SIG-M5 (cell line): ENCODE data around the gene AAGAB.

Source experiments
- DNase-seq: peaks from one replicate; lab custom pipeline; 2025; lab: John Stamatoyannopoulos, UW

Gene AAGAB

DNA sequence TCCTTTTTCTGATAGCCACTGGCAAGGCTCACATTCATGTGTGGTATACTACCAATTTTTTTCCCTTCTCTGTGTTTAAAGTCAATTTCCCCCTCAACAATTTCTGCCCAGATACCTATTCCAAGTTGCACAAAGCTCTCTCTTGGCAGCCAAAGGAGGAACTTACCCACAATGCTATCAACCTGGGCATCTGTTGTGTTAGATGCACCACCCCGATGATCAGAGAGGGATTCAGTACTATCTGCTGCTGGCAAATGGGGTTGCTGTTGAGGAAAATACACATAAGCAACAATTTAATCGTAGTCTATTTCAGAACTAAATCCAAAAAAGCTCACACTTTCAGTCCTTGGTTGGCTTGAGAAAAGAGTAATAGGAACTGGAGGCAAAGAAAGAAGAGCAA is 46.1 kb downstream of the AAGAB start:
- DNase-seq = no peak

DNA sequence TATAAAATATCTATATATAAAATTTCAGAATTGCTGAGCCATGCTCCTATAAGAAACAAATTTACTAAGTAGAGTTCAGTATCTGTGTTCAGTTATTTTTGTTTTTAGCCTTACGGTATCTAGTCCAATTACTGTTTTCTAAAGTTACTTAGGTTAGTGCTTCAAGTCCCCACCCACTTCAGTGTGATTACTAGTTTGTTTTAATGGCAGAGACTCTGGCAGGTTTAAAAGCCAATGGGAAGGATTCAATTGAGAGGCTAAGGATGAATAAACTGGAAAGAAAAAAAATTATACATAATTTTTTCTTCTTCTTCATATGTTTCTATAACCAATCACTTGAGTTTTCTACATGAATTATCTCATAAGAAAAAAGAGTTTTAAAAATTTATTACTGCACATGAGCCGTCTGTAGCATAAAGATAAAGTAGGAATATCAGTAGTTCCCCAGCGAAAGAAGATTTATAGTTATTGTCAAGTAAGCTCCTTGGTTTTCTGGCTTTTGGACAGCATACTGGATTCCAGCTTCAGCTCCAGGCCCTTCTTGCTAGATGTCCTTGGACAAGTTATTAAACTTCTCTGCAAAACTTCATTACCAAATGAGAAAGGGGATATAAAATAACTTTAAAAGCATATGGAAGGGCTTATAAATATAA is 46.8 kb downstream of the AAGAB start:
- no peak for DNase-seq

DNA sequence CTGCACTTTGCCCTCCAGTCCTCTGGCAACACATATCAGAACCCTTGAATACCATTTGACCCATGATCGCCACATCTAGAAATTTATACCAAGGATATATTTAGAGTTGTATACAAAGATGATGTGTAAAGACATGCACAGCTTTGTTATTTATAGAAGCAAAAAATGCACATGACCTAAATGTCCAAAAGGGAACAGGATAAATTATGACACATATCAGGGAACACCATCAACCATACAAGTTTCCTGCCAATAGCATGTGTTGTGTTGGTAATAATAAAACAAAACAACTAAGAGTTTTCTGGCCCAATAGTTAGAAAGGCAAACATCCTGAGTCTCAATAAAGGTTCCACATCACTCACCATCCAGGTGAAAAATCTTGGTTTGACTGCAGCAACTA is 51.5 kb downstream of the AAGAB start:
- DNase-seq = no peak

DNA sequence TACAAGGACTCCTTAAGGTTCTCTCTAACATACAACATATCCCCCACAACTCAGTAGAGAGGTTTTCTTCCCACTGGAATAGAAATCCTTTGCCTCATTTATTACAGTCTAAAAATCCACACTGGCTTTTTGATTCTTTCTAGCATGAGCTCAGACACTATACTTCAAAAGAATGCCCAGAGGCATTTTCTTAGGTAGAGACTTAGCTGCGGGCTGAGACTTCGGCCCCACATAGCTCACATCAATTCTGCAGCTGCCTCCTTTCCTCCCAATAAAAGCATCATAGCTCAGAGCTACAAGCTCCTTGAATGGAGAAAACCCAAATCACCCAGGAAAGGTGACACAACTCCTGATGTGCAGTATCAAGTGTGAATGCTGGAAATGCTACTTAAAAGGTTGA is 52.4 kb downstream of the AAGAB start:
- DNase-seq = no peak

DNA sequence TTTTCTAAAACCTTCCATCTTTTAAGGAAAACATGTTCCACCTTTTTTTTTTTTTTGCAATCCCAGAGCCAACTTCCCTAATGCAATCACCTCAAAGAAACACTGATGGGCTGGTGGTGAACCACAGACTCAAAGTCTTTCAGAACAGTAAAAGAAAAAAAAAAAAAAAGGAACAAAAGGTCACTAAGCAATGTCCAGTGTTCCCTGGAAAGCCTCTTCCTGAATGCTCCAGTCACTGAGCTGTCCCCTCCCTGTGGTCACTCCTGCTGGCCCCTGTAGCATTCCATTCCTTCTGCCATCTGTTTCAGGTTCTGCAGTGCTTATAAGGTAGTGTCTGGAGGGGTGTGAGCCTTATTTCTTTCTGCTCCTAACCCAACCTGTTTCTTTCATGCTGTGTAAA is 53.3 kb downstream of the AAGAB start:
- no peak for DNase-seq

- DNase-seq = no peak
These were observed 54.3 kb downstream of the AAGAB start for GRCh38 chr15:67199881-67200763.

DNA sequence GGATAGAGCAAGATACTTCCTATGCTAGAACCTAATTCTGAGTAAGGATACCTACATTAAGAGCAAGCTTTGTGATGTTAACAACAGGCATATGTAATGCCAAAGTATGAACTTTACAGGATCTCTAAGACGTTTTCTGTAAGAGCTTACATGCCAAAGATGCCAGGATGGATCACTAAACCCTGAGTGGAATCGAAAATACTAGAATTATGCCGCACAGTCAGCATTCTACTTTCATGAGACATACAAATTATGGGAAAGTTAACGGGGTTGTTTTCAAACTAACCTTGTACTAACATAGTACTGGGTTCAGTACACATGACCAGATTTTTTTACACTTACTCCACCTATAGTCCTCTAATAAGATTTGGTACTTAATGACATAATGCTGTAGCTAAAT is 55.1 kb downstream of the AAGAB start:
- no peak for DNase-seq

- DNase-seq = no peak
These were observed 56.2 kb downstream of the AAGAB start for GRCh38 chr15:67198157-67198754.

- DNase-seq = no peak
These were observed 57.1 kb downstream of the AAGAB start for GRCh38 chr15:67197364-67197695.

- DNase-seq = no peak
These were observed 57.6 kb downstream of the AAGAB start for GRCh38 chr15:67196672-67197363.

DNA sequence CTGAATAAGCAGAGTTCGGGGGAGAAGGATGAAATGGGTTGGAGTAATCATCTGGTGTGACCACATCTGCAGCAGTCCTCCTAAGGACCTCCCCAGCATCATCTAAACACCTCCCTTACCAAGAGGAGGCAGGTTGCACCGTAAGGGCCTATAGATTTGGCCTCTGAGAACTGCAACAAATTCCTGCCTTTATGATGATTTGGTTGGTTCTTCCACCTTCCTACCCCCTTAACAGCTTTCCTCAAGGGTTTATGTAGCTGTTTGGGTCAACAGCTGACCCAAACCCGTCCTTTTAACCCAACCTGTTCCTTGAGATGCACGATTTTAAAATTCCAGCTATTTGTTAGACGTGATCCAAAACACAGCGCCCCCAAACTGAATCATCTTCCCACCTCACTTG is 58.2 kb downstream of the AAGAB start:
- DNase-seq = no peak

GRCh38 chr15:67195305-67195704 is 59.2 kb downstream of the AAGAB start:
- no peak for DNase-seq

GRCh38 chr15:67194171-67195114 is 60.0 kb downstream of the AAGAB start:
- DNase-seq = no peak

GRCh38 chr15:67193223-67193990 is 61.1 kb downstream of the AAGAB start:
- no peak for DNase-seq

GRCh38 chr15:67192185-67192820 is 62.2 kb downstream of the AAGAB start:
- no peak for DNase-seq

- DNase-seq = no peak
These were observed 63.6 kb downstream of the AAGAB start for GRCh38 chr15:67190813-67191212.

DNA sequence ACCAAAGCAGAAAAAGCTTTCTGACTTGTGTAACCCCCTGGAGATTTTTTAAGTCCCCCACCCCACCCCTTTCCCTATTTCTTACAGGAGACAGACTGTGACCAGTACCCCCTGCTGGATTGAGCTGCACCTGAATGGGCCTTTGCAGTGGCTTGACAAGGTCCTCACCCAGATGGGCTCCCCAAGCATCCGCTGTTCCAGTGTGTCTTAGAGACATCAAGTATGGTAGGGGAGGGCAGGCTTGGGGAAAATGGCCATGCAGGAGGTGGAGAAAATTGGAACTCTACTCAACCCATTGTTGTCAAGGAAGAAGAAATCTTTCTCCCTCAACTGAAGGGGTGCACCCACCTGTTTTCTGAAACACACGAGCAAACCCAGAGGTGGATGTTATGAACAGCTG is 64.1 kb downstream of the AAGAB start:
- no peak for DNase-seq

DNA sequence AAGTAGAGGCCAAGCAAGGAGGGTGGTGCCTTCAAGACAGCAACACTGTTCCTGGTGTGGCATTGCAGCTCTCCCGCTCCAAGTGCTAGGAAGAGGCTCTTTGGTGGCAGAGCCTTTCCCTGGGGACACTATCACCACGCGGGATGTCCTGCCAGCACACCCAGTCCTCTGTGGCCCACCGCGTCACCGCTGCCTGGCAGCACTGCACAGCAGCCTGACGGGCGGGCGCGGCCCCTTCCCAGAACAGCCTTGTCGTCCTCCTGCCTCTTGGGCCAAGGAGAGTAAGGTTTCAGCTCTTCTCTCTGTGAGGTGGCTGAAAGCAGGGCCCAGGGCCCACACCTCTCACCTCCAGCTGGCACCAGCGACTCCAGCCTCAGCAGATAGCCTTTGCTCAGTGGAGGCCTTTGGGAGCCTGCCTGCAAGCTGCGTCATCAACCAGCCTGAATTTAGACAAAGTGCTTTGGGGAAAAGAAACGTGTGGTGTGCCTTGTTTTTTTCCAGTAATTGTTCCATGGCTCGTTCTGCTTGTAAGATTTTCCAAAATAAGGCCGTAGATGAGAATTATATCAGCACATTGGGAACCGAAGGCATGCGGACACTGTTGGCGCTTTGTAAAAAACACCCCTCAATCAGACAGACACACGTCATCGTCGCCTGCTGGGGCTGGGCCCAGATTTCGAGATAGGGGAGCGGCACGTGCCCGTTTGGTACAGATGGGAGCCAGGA is 65.0 kb downstream of the AAGAB start:
- no peak for DNase-seq

DNA sequence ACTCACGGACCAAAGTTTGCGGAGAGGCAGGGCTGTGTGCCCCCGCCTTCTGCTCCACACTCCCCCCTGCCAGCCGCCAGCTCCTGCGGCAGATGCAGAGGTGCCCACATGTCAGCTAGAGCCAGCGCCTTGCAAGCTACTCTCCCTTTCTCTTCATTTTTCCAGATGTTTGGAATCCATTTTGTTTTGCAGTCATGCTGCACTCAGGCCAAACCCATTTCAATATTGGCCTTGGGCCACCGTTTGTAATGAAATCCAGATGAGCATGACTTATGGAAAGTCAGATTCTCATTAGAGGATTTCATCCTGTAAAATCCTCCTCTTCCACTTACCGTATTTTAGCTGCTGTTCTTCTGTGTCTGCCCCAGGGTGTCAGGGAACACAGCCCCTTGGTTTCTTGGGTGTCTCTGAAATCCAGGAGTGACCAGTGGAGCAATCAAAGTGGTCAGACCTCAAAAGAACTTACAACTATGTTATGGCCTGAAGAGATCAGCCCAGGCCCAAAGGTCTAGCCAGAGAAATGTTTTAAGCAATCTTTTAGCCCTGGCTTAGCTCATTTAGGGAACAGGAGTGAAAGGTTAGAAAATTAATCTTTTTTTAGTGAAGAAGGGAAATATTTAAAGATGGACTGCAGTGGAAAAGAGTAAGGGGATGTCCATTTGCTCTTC is 65.8 kb downstream of the AAGAB start:
- DNase-seq = no peak
